ENCODE measurements around the gene LHFPL2.

DNA sequence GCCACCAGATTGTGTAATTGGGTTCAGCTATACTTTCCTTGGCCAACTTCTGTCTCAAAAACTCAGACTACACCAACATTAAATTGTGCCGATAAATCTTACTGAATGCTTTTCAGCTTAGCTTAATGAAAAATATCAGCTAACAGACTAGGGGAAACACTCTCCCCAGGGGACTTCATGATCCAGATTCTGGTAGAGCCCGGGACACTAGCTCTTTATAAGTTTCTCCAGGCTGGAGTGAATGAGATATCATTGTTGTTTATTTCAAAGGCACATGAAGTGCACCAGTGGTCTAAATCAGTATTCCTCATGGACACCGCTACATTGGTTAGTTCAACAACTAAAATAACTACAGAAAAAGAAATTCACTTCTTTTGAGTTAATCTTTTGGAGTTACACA is 10.5 kb upstream of the LHFPL2 start:
- TF ChIP-seq FOXA1 (IDR thresholded peaks at IDR 0.05), result no peak
- TF ChIP-seq L3MBTL2 (conservative IDR thresholded peaks at IDR 0.05), result no peak
- no peak for TF ChIP-seq SUZ12 (IDR thresholded peaks at IDR 0.05)
- TF ChIP-seq FOXM1 (IDR thresholded peaks at IDR 0.05; ENCODE audit: borderline replicate concordance), result no peak
- TF ChIP-seq ELF4 (IDR thresholded peaks at IDR 0.05), result no peak
- TF ChIP-seq FOXK2 (IDR thresholded peaks at IDR 0.05), result no peak
- no peak for TF ChIP-seq NFRKB (IDR thresholded peaks at IDR 0.05)
- TF ChIP-seq BHLHE40 (IDR thresholded peaks at IDR 0.05; ENCODE audit: borderline replicate concordance), result no peak
